Brain microvascular endothelial cell (primary cell): ENCODE data around the gene POLR1A.

Experiments used
- DNase-seq: peaks from one replicate; pipeline ENCODE4 v3.0.0-alpha.2; 2020
- H3K27ac ChIP-seq: fragments of 250-450 bp; sonication (Bioruptor Pico); 2 replicates; pipeline ENCODE4 v1.5.1; 2020; ENCODE audit warnings: mild to moderate bottlenecking, moderate library complexity
- H3K27me3 ChIP-seq: fragments of 250-450 bp; sonication (Bioruptor Pico); replicated peaks from 2 replicates; pipeline ENCODE4 v1.5.1; 2020; ENCODE audit warnings: mild to moderate bottlenecking
- H3K36me3 ChIP-seq: fragments of 250-450 bp; sonication (Bioruptor Pico); replicated peaks from 2 replicates; pipeline ENCODE4 v1.5.1; 2020; ENCODE audit warnings: mild to moderate bottlenecking
- H3K4me3 ChIP-seq: 2 replicates; pipeline ENCODE4 v1.5.1; 2011; ENCODE audit warnings: low read depth, mild to moderate bottlenecking, control low read depth, low read length, moderate library complexity
- in situ Hi-C: cut with HindIII; loops from 2 replicates; pipeline ENCODE4 v1.10.0; 2017; ENCODE audit warnings: low sequenced_read_pairs, low pct_ligation_motif_present
- TF ChIP-seq, protein P1 (sequence below): IDR thresholded peaks from 2 replicates; pipeline ENCODE4 v1.5.1; 2011; ENCODE audit warnings: low read depth, mild to moderate bottlenecking, moderate library complexity, low read length, control low read depth, inconsistent platforms; ENCODE audit errors: missing control alignments

POLR1A gene

DNA sequence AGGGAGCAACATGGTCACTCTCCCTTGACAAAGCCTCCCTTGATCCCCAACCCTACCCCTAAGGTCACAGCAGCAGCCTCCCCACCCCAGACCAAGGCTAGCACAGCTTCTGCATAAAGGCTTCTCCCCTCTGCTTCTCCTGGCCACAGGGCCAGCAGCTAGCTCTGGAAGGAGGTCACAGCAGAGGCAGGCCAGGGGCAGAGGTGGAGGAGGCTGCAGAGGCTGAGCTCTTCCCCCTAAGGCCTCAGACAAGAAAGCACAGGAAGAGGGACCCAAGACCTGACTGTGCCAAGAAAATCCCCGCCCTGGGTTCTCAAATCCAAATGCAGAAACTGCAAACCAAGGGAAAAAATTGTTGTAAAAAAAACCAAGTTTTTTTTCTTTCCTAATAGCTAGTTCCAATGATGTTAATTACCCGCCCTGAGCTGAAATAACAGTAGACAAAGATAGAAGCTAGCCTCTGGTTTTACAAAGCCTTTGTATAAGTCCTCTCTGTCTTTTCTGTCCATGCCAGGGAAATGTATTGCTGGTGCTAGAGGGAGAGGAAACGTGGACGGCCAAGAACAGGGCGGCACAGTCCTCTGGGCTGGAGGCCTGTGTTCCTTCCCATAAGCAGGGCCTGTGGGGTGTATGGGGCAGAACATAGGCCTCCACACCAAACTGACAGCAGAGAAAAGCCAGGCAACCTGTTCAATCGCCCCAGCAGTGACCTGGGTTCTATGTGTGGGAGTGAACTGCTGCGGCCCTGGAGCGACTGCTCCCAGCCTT is 79.5 kb downstream of the POLR1A start:
- TF ChIP-seq, protein P1, sequence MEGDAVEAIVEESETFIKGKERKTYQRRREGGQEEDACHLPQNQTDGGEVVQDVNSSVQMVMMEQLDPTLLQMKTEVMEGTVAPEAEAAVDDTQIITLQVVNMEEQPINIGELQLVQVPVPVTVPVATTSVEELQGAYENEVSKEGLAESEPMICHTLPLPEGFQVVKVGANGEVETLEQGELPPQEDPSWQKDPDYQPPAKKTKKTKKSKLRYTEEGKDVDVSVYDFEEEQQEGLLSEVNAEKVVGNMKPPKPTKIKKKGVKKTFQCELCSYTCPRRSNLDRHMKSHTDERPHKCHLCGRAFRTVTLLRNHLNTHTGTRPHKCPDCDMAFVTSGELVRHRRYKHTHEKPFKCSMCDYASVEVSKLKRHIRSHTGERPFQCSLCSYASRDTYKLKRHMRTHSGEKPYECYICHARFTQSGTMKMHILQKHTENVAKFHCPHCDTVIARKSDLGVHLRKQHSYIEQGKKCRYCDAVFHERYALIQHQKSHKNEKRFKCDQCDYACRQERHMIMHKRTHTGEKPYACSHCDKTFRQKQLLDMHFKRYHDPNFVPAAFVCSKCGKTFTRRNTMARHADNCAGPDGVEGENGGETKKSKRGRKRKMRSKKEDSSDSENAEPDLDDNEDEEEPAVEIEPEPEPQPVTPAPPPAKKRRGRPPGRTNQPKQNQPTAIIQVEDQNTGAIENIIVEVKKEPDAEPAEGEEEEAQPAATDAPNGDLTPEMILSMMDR = no peak
- H3K27ac ChIP-seq = no peak overlapping the region
- peaks cover 46% of the 10 kb centered on the region for H3K36me3 ChIP-seq

DNA sequence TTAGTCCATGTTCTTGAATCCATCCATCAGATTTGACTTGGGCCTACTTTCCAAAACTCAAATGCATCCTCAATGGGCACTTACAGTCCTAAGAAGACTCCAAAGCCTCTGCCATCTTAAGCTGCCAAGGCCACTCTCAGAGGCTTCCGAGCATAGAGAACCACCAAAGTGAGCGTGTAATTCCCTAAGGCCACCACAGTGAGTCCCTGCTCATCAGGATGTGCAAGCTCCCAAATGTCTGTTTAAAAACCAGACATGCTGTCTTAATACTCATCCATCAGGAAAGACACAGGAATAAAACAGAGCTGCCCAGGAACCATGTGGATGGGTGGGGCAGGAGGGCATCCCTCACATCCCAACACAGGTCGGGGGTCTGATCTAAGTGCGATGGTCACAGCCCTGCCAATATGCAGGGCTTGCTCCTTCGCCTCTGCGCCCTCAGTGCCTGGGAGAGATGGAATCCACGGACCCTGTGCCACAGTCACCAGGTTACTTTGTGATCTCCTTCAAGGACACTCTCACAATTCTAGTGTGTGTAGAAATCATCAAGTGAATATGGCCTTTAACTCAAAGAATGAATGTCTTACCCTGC is 80.4 kb downstream of the POLR1A start:
- no peaks in the 10 kb centered on the region for H3K27me3 ChIP-seq
- H3K27ac ChIP-seq = no peak overlapping the region
- TF ChIP-seq, protein P1 = peak; percentile 48
- in situ Hi-C loops = no loop called here
- no peak overlapping the region for H3K4me3 ChIP-seq
- no peak for DNase-seq
- H3K36me3 ChIP-seq = peaks cover 37% of the 10 kb centered on the region

More for the DNA sequence above, 79.5 kb downstream of the POLR1A start:
- DNase-seq = no peak
- Histone ChIP-seq H3K4me3 (no peak overlapping the region), H3K27me3 (no peaks in the 10 kb centered on the region)
- in situ Hi-C loops = no loop called here

DNA sequence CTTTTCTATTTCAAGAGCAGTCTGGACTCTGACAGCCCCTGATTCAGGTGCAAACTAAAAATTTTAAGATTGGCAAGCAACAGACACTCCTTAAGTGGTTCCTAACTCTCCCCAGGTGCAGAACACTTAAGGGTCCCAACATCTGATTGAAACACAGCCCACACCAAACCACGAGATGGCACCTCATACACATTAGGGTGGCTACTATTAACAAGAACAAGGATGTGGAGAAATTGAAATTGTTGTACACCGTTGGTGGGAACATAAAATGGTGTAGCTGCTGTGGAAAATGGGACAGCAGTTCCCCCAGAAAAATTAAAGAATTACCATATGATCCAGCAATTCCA is 82.3 kb downstream of the POLR1A start:
- in situ Hi-C loops = no loop called here
- Histone ChIP-seq H3K27ac (no peak overlapping the region), H3K4me3 (no peak overlapping the region), H3K27me3 (no peaks in the 10 kb centered on the region), H3K36me3 (peaks cover 22% of the 10 kb centered on the region)
- TF ChIP-seq, protein P1 = no peak
- no peak for DNase-seq

DNA sequence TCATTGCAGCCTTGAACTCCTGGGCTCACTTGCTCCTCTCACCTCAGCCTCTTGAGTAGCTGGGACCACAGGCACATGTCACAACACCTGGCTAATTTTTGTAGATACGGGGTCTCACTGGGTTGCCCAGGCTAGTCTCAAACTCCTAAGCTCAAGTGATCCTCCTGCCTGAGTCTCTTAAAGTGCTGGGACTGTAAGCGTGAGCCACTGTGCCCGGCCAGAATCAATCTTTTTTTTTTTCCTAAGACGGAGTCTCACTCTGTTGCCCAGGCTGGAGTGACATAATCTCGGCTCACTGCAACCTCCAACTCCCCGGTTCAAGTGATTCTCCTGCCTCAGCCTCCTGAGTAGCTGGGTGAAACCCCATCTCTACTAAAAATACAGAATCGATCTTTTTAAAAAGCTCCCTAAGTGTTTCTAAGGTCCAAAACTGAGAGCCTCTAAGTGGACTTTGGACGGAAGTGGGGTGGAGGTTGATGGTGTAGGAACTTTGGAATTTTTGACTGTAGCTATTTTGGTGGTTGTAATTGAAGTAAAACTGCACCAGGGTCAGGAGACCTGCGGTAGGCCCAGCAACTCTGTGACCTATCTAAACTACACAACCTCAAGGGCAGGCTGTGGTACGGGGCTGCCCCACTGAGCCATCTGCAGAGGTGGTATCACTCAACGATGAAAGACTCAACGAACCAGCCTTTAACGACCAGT is 82.9 kb downstream of the POLR1A start:
- H3K27me3 ChIP-seq = no peaks in the 10 kb centered on the region
- no peak overlapping the region for H3K27ac ChIP-seq
- no peak for DNase-seq
- peaks cover 17% of the 10 kb centered on the region for H3K36me3 ChIP-seq
- in situ Hi-C loops = no loop called here
- TF ChIP-seq, protein P1 = no peak
- no peak overlapping the region for H3K4me3 ChIP-seq

DNA sequence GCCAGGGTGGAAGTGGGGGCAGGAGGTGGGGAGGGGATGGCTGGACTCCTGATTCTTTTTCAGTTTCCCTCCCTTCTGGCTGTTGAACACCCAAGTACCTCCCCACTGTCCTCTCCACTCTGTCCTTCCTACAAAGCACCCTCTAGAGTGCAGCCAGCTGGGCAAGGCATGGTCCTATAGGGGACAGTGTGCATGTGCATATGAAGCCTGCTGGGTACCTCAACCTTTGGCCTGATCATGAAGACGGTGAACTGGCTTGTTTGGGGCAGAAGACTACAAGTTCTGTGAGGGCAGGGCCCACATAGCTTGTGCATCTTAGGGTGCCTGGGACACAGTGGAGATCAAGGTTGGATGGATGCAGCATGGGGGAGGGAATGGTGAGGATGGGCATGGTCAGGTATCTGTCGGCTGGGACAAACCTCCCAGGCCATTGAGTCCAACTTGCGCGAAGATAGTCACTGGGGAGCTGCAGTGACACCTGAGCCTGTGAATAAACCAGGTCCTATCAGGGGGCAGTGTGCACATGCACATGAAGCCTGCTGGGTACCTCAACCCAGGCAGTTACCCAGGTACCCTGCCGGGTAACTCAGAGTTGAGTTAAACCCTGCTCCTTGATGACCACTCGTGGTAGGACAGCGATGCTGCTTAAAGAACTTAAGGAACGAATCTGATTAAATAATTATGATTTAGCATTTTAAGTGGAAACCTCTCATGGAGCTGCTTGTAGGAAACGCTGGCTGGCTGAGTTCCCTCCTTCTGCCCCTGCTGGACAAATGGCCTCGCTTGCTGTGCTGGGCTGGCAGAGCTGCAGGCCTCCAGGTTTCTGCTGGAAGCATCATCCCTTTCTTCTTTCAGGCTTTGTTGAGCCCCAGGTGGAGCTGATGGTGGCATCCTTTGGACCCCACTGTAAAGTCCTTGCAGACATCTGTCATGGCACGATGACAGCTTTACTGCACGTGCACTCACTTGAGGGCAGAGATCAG is 84.0 kb downstream of the POLR1A start:
- in situ Hi-C loops = no loop called here
- DNase-seq = no peak
- Histone ChIP-seq H3K27me3 (no peaks in the 10 kb centered on the region), H3K27ac (no peak overlapping the region), H3K36me3 (peaks cover 7% of the 10 kb centered on the region), H3K4me3 (no peak overlapping the region)
- TF ChIP-seq, protein P1 = peak; percentile 30
